HG03432 (cell line): ENCODE results near the gene INO80.
A peak's percentile ranks its signal among the peaks of the same experiment; 100 is the strongest.

ENCODE experiments used
- ATAC-seq: cut with Tn5 transposase; IDR thresholded peaks from one replicate; pipeline ENCODE4 v1.9.1; 2021; ENCODE audit warnings: mild to moderate bottlenecking, moderate library complexity; ENCODE audit not compliant: unreplicated experiment

The INO80 gene

GRCh38 chr15:40951764-40952163, 164.3 kb downstream of the INO80 start:
- ATAC-seq = no peak

GRCh38 chr15:40949756-40950207, 166.3 kb downstream of the INO80 start:
- ATAC-seq = no peak

DNA sequence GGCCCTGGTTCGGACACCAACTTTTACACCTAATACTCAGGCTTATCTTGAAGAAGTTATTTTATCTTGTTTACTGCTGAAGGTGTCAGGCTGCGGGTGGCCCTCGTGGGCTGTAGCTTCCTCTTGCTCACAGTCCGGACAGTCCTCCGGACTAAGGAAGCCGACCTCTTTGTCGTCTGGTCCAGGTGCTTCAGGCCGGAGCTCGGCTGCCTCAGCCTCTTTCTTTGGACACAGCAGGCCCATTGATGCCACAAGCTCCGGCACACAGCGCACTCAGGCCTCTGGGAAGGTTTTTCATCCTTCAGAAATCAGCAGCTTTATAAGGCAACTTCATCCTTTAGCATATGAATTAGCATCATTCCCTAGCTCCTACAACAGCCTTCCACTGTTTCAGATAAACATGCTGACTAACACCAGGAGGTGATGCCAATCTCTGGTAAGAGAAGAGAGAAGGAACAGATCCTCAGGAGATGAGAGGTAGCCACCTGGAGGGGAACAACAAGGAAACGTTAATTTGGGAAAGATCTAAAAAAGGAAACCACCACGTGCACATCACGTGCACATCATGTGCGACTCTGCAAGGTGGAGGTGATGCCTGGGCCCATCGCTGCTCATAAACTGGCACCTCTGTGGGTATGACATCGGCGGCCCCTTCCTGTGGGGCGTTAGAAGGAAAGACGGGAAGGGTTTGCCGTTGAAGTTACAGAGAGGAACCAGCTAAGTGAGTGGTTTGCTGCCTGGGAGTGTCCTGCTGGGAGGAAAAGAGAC, 167.2 kb downstream of the INO80 start:
- no peak for ATAC-seq

- ATAC-seq = no peak
These were observed 171.4 kb downstream of the INO80 start for GRCh38 chr15:40944510-40945296.

- ATAC-seq = no peak
These were observed 172.2 kb downstream of the INO80 start for GRCh38 chr15:40943764-40944365.

GRCh38 chr15:40942878-40943277, 173.2 kb downstream of the INO80 start:
- no peak for ATAC-seq

GRCh38 chr15:40942337-40942854, 173.7 kb downstream of the INO80 start:
- peak; percentile 12 for ATAC-seq

GRCh38 chr15:40941528-40942336, 174.3 kb downstream of the INO80 start:
- peak; percentile 64 for ATAC-seq

GRCh38 chr15:40941068-40941527, 175.0 kb downstream of the INO80 start:
- no peak for ATAC-seq

DNA sequence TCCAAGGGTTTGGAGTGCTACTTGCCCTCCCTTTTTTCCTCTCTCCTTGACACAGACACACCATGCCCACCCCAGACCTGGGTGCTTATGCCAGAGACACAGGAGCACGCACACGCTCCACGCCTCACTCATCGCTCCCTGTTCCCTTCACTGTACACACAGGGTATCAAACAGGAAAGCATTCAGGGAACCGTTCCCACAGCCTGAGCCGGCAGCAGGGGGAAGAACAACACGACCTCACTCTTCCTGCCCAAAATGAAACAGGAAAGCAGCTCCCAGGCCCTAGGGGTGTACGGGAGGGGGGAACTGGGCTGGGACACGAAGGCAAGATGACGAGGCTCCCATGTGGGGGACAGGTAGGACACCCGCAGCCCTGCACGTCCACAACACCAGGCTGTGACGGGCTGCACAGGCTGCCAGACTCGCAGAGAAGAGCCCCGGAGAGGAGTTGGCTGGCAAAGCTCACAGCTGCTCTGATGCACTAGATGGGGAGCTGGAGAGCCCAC, 175.7 kb downstream of the INO80 start:
- no peak for ATAC-seq

GRCh38 chr15:40938536-40938870, 177.6 kb downstream of the INO80 start:
- ATAC-seq = no peak

DNA sequence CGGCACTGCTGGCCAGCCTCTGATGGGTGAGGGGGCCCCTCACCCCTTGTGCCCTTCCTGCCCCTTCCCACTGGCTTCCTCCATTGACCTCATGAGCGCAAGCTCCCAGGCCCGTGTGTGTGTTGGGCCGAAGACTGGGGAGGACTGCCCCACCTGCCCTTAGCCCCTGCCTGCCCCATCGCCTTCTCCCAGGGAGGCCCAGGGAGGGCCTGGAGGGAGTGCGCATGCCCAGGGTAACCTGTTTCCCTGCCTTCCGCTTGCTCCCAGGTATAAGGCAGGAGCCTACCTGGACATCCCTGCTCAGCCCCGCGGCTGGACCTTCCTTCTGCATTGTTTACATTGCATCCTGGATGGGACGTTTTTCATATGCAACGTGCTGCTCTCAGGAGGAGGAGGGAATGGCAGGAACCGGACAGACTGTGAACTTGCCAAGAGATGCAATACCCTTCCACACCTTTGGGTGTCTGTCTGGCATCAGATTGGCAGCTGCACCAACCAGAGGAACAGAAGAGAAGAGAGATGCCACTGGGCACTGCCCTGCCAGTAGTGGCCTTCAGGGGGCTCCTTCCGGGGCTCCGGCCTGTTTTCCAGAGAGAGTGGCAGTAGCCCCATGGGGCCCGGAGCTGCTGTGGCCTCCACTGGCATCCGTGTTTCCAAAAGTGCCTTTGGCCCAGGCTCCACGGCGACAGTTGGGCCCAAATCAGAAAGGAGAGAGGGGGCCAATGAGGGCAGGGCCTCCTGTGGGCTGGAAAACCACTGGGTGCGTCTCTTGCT, 178.1 kb downstream of the INO80 start:
- ATAC-seq = no peak

- ATAC-seq = no peak
These were observed 179.1 kb downstream of the INO80 start for GRCh38 chr15:40936709-40937666.

GRCh38 chr15:40936234-40936708, 179.8 kb downstream of the INO80 start:
- ATAC-seq = no peak

GRCh38 chr15:40934457-40934856, 181.6 kb downstream of the INO80 start:
- ATAC-seq = no peak

GRCh38 chr15:40933517-40933902, 182.6 kb downstream of the INO80 start:
- no peak for ATAC-seq

DNA sequence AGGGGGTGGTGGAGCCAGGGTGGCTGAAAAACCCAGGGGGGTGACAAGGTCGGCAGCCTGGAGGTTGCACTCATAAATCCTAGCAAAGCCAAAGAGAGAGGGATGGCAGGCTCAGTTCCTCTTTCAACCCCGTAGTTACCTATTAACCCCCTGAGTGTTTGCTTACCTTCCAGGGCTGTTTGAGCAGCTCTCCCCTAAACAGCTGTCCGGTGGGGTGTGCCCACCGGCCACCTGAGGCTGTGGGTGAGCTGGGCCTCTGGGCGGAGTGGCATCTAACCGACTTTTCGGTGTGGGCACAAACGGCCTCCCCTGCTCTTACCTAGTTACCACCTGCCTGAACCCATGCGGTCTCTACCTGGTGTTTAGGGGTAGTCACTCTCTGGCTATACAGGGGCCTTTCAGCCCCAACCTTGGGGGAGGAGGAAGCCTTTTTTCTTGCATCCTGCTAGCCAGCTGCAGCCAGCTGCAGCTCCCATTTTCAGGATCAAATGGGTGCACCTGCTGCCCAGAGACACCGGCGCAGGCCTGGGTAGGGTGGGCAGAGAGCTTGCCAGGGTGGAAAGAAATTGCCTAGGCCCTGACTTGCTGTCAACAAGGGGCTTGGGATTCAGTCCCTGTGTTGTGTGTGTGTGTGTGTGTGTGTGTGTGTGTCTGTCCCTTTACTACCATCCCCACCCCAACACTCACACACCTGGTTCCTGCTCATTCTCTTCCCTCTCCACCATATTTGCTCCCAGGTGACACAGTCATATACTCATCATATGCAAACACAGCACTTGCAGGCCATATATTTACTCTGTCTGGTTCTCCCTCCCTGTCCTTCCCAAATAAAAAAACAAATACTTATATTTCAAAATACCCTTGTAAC, 183.2 kb downstream of the INO80 start:
- no peak for ATAC-seq
